GM18508 (cell line): ENCODE measurements around the gene SH3TC1.

Experiments
- ATAC-seq: cut with Tn5 transposase; IDR thresholded peaks from one replicate; pipeline ENCODE4 v1.9.1; 2021; ENCODE audit warnings: moderate number of reproducible peaks; ENCODE audit not compliant: insufficient read depth, unreplicated experiment

The SH3TC1 gene

GRCh38 chr4:8270912-8271815, 72.1 kb downstream of the SH3TC1 start:
- no peak for ATAC-seq

GRCh38 chr4:8271821-8272220, 72.7 kb downstream of the SH3TC1 start:
- no peak for ATAC-seq

GRCh38 chr4:8272472-8273428, 73.7 kb downstream of the SH3TC1 start:
- no peak for ATAC-seq

GRCh38 chr4:8273450-8273849, 74.4 kb downstream of the SH3TC1 start:
- no peak for ATAC-seq

- no peak for ATAC-seq
These were observed 75.1 kb downstream of the SH3TC1 start for GRCh38 chr4:8274066-8274652.

GRCh38 chr4:8274765-8275547, 75.9 kb downstream of the SH3TC1 start:
- no peak for ATAC-seq

- no peak for ATAC-seq
These were observed 76.4 kb downstream of the SH3TC1 start for GRCh38 chr4:8275548-8275910.

GRCh38 chr4:8276358-8277240, 77.5 kb downstream of the SH3TC1 start:
- no peak for ATAC-seq

GRCh38 chr4:8277356-8278008, 78.4 kb downstream of the SH3TC1 start:
- ATAC-seq = no peak

- ATAC-seq = no peak
These were observed 78.9 kb downstream of the SH3TC1 start for GRCh38 chr4:8278009-8278395.

- no peak for ATAC-seq
These were observed 79.6 kb downstream of the SH3TC1 start for GRCh38 chr4:8278421-8279287.

GRCh38 chr4:8279321-8280157, 80.4 kb downstream of the SH3TC1 start:
- ATAC-seq = no peak

- ATAC-seq = no peak
These were observed 81.2 kb downstream of the SH3TC1 start for GRCh38 chr4:8280158-8280875.

- ATAC-seq = no peak
These were observed 81.9 kb downstream of the SH3TC1 start for GRCh38 chr4:8280876-8281440.

- no peak for ATAC-seq
These were observed 82.5 kb downstream of the SH3TC1 start for GRCh38 chr4:8281519-8282133.
